A673 (cell line): ENCODE data around the gene TOLLIP.

ENCODE experiments used
- CTCF ChIP-seq: fragments of 300-800, 200-600 bp; sonication (generic); conservative IDR thresholded peaks from 2 replicates; pipeline ENCODE4 v1.5.1; 2017; ENCODE audit warnings: low read depth, mild to moderate bottlenecking, antibody characterized with exemption, low read length, moderate library complexity, mixed read lengths
- EZH2 ChIP-seq: fragments of 200-600 bp; sonication (generic); IDR thresholded peaks from 2 replicates; pipeline ENCODE4 v1.6.1; 2017; ENCODE audit warnings: borderline replicate concordance, low read depth, mild to moderate bottlenecking, mixed read lengths, antibody characterized with exemption, low read length; ENCODE audit not compliant: poor library complexity, severe bottlenecking

GRCh38 chr11:1297011-1297575, 12.3 kb downstream of the TOLLIP start:
- TF ChIP-seq CTCF (no peak), EZH2 (no peak)
